Thyroid gland (tissue), 4 donors: Measurements from ENCODE around the gene BLZF1.

ENCODE experiments used
- POLR2A ChIP-seq, 2 donors: fragments of 450-650 bp; IDR thresholded peaks; one replicate each; pipeline ENCODE4 v1.6.1; 2017; ENCODE audit warnings: antibody characterized with exemption in 2 of 2, mild to moderate bottlenecking in 2 of 2, moderate library complexity in 1 of 2
- TF ChIP-seq, protein P1 (sequence below), 6 experiments: fragments of 200-600 bp in 3 of 6; fragments of 450-650 bp in 3 of 6; sonication (generic) in 3 of 6; IDR thresholded peaks; one replicate each; pipeline ENCODE4 v1.5.1; 2016 to 2019; ENCODE audit warnings: antibody characterized with exemption in 6 of 6, mild to moderate bottlenecking in 2 of 6, inconsistent platforms in 1 of 6, moderate library complexity in 1 of 6

DNA sequence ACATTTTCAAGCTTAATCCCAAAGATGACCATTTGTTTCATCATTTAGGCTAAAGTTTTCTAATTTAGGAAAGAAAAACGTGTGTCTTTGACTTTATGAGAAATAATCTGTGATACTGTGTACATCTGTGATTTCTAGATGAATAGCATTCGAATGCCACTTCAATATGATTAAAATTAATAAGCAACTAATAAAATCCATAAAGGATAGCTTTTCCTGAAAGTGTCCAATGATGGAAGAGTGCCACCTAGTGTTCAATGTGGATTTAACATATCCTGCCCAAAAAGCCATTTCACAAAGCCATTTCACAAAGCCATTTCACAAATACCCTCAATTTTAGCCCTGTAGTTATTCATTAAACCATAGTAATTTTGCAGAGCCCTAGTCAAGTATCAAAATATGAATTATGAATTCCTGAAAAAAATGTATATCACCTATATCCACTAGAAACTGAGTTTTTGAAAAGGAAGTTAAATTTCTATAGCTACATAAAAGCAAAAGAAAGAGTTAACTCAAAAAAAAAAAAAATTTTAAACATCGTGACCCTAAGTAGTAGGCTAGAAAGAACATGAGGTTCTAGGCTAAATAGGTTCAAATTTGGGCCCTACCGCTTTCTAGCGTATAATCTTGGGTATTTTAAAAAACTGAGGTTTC, 19.5 kb upstream of the BLZF1 start:
- no peak for TF ChIP-seq POLR2A (IDR thresholded peaks at IDR 0.05)
- TF ChIP-seq, protein P1, sequence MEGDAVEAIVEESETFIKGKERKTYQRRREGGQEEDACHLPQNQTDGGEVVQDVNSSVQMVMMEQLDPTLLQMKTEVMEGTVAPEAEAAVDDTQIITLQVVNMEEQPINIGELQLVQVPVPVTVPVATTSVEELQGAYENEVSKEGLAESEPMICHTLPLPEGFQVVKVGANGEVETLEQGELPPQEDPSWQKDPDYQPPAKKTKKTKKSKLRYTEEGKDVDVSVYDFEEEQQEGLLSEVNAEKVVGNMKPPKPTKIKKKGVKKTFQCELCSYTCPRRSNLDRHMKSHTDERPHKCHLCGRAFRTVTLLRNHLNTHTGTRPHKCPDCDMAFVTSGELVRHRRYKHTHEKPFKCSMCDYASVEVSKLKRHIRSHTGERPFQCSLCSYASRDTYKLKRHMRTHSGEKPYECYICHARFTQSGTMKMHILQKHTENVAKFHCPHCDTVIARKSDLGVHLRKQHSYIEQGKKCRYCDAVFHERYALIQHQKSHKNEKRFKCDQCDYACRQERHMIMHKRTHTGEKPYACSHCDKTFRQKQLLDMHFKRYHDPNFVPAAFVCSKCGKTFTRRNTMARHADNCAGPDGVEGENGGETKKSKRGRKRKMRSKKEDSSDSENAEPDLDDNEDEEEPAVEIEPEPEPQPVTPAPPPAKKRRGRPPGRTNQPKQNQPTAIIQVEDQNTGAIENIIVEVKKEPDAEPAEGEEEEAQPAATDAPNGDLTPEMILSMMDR (IDR thresholded peaks at IDR 0.05): peak in 5 of 6 experiments; percentile 25 to 92 (median 69)
